WTC11 (cell line): ENCODE measurements around the gene HACD2. TPM values are rescaled to one million over a fixed set of nuclear protein-coding genes. Genes with fewer than 3 reads are reported as not detected.

ENCODE experiments used
- ATAC-seq: fragments of 200-7000 bp; cut with Tn5 transposase; 2 replicates; pipeline ENCODE4 v1.10.0; 2021; ENCODE audit warnings: mild to moderate bottlenecking, moderate library complexity
- CTCF ChIA-PET: fragments of 300-600 bp; sonication (Branson Sonifier 250); formaldehyde crosslinking; loops from one replicate; lab custom pipeline; 2021; ENCODE audit warnings: antibody characterized with exemption; lab: Charles Lee
- POLR2A ChIA-PET: fragments of 350-600 bp; sonication (Branson Sonifier 250); formaldehyde crosslinking; loops from one replicate; lab custom pipeline; 2021; ENCODE audit warnings: antibody characterized with exemption; lab: Charles Lee
- DNase-seq: peaks from one replicate; pipeline ENCODE4 v3.0.0; 2021; ENCODE audit warnings: low spot score
- H3K27ac Mint-ChIP-seq: 2 replicates; pipeline ENCODE4 v1.8.0; 2021; ENCODE audit warnings: mixed read lengths
- H3K27me3 Mint-ChIP-seq: 2 replicates; pipeline ENCODE4 v1.8.0; 2021; ENCODE audit warnings: low read depth, mild to moderate bottlenecking, moderate library complexity, mixed read lengths
- H3K36me3 Mint-ChIP-seq: 2 replicates; pipeline ENCODE4 v1.8.0; 2021; ENCODE audit warnings: mixed read lengths
- H3K4me1 Mint-ChIP-seq: 2 replicates; pipeline ENCODE4 v1.8.0; 2022; ENCODE audit warnings: mixed read lengths
- H3K4me3 Mint-ChIP-seq: 2 replicates; pipeline ENCODE4 v1.8.0; 2021; ENCODE audit warnings: mild to moderate bottlenecking, moderate library complexity, mixed read lengths
- H3K9me3 Mint-ChIP-seq: 2 replicates; pipeline ENCODE4 v1.8.0; 2021; ENCODE audit warnings: mixed read lengths
- AFF4 ChIP-seq: sonication (generic); formaldehyde crosslinking; IDR thresholded peaks from 2 replicates; pipeline ENCODE4 v1.8.1; 2023; ENCODE audit warnings: mild to moderate bottlenecking, missing genetic modification reagents, borderline replicate concordance
- ATF1 ChIP-seq: sonication (generic); formaldehyde crosslinking; IDR thresholded peaks from 2 replicates; pipeline ENCODE4 v1.8.1; 2023; ENCODE audit warnings: mild to moderate bottlenecking, moderate library complexity, missing genetic modification reagents
- ATF3 ChIP-seq: sonication (generic); formaldehyde crosslinking; conservative IDR thresholded peaks from 2 replicates; pipeline ENCODE4 v1.8.1; 2022; ENCODE audit warnings: mild to moderate bottlenecking, missing genetic modification reagents
- ATF6 ChIP-seq: sonication (generic); formaldehyde crosslinking; IDR thresholded peaks from 2 replicates; pipeline ENCODE4 v1.8.1; 2023; ENCODE audit warnings: mild to moderate bottlenecking, missing genetic modification reagents
- CREB1 ChIP-seq: sonication (generic); formaldehyde crosslinking; IDR thresholded peaks from 2 replicates; pipeline ENCODE4 v1.8.0; 2023; ENCODE audit warnings: mild to moderate bottlenecking, missing genetic modification reagents
- E2F5 ChIP-seq: sonication (generic); formaldehyde crosslinking; IDR thresholded peaks from 2 replicates; pipeline ENCODE4 v1.8.1; 2022; ENCODE audit warnings: mild to moderate bottlenecking, moderate library complexity, missing genetic modification reagents
- FOXP1 ChIP-seq: sonication (generic); formaldehyde crosslinking; IDR thresholded peaks from 2 replicates; pipeline ENCODE4 v1.8.0; 2022; ENCODE audit warnings: missing genetic modification reagents, mild to moderate bottlenecking, moderate library complexity, borderline replicate concordance
- GABPB1 ChIP-seq: sonication (generic); formaldehyde crosslinking; IDR thresholded peaks from 2 replicates; pipeline ENCODE4 v1.8.1; 2023; ENCODE audit warnings: mild to moderate bottlenecking, missing genetic modification reagents
- GRHL2 ChIP-seq: fragments of 250-450 bp; sonication (Bioruptor Pico); IDR thresholded peaks from 2 replicates; pipeline ENCODE4 v1.8.0; 2022; ENCODE audit warnings: mild to moderate bottlenecking, moderate library complexity; ENCODE audit not compliant: insufficient replicate concordance, severe bottlenecking
- IRF2 ChIP-seq: sonication (generic); formaldehyde crosslinking; IDR thresholded peaks from 2 replicates; pipeline ENCODE4 v1.8.0; 2022; ENCODE audit warnings: low read depth, missing genetic modification reagents, borderline replicate concordance
- KAT7 ChIP-seq: sonication (generic); formaldehyde crosslinking; IDR thresholded peaks from 2 replicates; pipeline ENCODE4 v1.8.1; 2023; ENCODE audit warnings: missing genetic modification reagents, mild to moderate bottlenecking, borderline replicate concordance
- NFE2L1 ChIP-seq: sonication (generic); formaldehyde crosslinking; IDR thresholded peaks from 2 replicates; pipeline ENCODE4 v1.8.1; 2023; ENCODE audit warnings: missing genetic modification reagents
- PRRX2 ChIP-seq: fragments of 250-450 bp; sonication (Bioruptor Pico); IDR thresholded peaks from 2 replicates; pipeline ENCODE4 v1.8.0; 2021; ENCODE audit warnings: mild to moderate bottlenecking
- ZBTB43 ChIP-seq: sonication (generic); formaldehyde crosslinking; IDR thresholded peaks from 2 replicates; pipeline ENCODE4 v1.8.1; 2023; ENCODE audit warnings: mild to moderate bottlenecking, missing genetic modification reagents
- ZNF121 ChIP-seq: sonication (generic); formaldehyde crosslinking; IDR thresholded peaks from 2 replicates; pipeline ENCODE4 v1.8.0; 2023; ENCODE audit warnings: missing genetic modification reagents
- ZNF138 ChIP-seq: sonication (generic); formaldehyde crosslinking; conservative IDR thresholded peaks from 2 replicates; pipeline ENCODE4 v1.8.1; 2022; ENCODE audit warnings: mild to moderate bottlenecking, moderate library complexity, missing genetic modification reagents
- ZNF263 ChIP-seq: sonication (generic); formaldehyde crosslinking; IDR thresholded peaks from 2 replicates; pipeline ENCODE4 v1.8.1; 2022; ENCODE audit warnings: low read depth, mild to moderate bottlenecking, moderate library complexity, missing genetic modification reagents
- ZNF396 ChIP-seq: fragments of 250-450 bp; sonication (Bioruptor Pico); IDR thresholded peaks from 2 replicates; pipeline ENCODE4 v1.8.0; 2021; ENCODE audit warnings: mild to moderate bottlenecking, moderate library complexity, borderline replicate concordance
- total RNA-seq: library from RNA; stranded (reverse); gene quantifications from 3 replicates; pipeline ENCODE4 v1.2.3, GENCODE V29; 2021

HACD2 gene
- total RNA-seq, 1 experiment from 2014 or later, result 26.1 TPM

GRCh38 chr3:123540285-123540684 is 44.6 kb downstream of the HACD2 start:
- Mint-ChIP-seq H3K4me1 (no peaks in the 10 kb centered on the region), H3K36me3 (no peaks in the 10 kb centered on the region), H3K27me3 (no peaks in the 10 kb centered on the region), H3K27ac (no peak overlapping the region), H3K4me3 (no peak overlapping the region), H3K9me3 (no peaks in the 10 kb centered on the region)
- DNase-seq (no peak), ATAC-seq (no peak)
- ChIA-PET CTCF (interaction anchor here (0.9 kb wide), 1 partner anchor 99 kb away, joined by 4 read pairs; no protein-coding TSS in a partner anchor), POLR2A (no interaction called here)
- TF ChIP-seq ZNF121 (CRISPR knock-in tag) (no peak), PRRX2 (no peak), FOXP1 (CRISPR knock-in tag) (no peak)

- Mint-ChIP-seq H3K4me3 (no peak overlapping the region), H3K27me3 (no peaks in the 10 kb centered on the region), H3K27ac (no peak overlapping the region), H3K36me3 (no peaks in the 10 kb centered on the region), H3K4me1 (no peaks in the 10 kb centered on the region), H3K9me3 (no peaks in the 10 kb centered on the region)
- no peak for ATAC-seq
- no peak for TF ChIP-seq ATF6
- CTCF ChIA-PET, result no interaction called here
- POLR2A ChIA-PET, result no interaction called here
- DNase-seq, result no peak
Measured at GRCh38 chr3:123536153-123536895, 48.5 kb downstream of the HACD2 start.

GRCh38 chr3:123535580-123535979 is 49.3 kb downstream of the HACD2 start:
- ChIA-PET POLR2A (no interaction called here), CTCF (no interaction called here)
- Mint-ChIP-seq H3K27ac (no peak overlapping the region), H3K4me3 (no peak overlapping the region), H3K36me3 (no peaks in the 10 kb centered on the region)
- ATAC-seq, result no peak
- TF ChIP-seq E2F5 (CRISPR knock-in tag) (no peak), CREB1 (no peak), ATF1 (CRISPR knock-in tag) (no peak), ATF6 (no peak), GRHL2 (CRISPR knock-in tag) (no peak), KAT7 (CRISPR knock-in tag) (no peak), AFF4 (CRISPR knock-in tag) (no peak), ZBTB43 (CRISPR knock-in tag) (no peak), ZNF396 (CRISPR knock-in tag) (no peak), ZNF263 (CRISPR knock-in tag) (no peak), GABPB1 (CRISPR knock-in tag) (no peak), NFE2L1 (CRISPR knock-in tag) (no peak), ZNF138 (CRISPR knock-in tag) (no peak), IRF2 (CRISPR knock-in tag) (no peak), ATF3 (no peak)
- TF ChIP-seq, all 79 proteins: peak for 0
- no peak for DNase-seq
- H3K27me3 Mint-ChIP-seq, result no peaks in the 10 kb centered on the region
- H3K9me3 Mint-ChIP-seq, result no peaks in the 10 kb centered on the region
- H3K4me1 Mint-ChIP-seq, result no peaks in the 10 kb centered on the region
